ENCODE results near the gene HPD. TPM values are rescaled to one million over a fixed set of nuclear protein-coding genes. Genes with fewer than 3 reads are reported as not detected.
A peak's percentile ranks its signal among the peaks of the same experiment; 100 is the strongest.

Gene HPD
- total RNA-seq, 1 donor from 2014 or later, result not detected

- POLR2A ChIA-PET, result interaction anchor here (0.5 to 2.8 kb wide), 5 partner anchors 36 to 123 kb away, joined by 3 to 9 read pairs (median 4); partner anchors contain the start of gene PSMD9
- intact Hi-C loops (cut with micrococcal nuclease), result loop anchor here (1.0 to 10.0 kb wide), 6 partner anchors 36 to 385 kb away; partner anchors contain the start of genes DIABLO and TMEM120B
- Mint-ChIP-seq H3K9me3 (no peaks in the 10 kb centered on the region), H3K36me3 (ENCODE audit: low read depth) (peaks cover 3% of the 10 kb centered on the region), H3K4me1 (peaks cover 15% of the 10 kb centered on the region), H3K27me3 (no peaks in the 10 kb centered on the region), H3K4me3 (peak overlapping the region; percentile 97), H3K27ac (peak overlapping the region; percentile 88)
- DNase-seq, result peak; percentile 99
- no peak for TF ChIP-seq CTCF (IDR thresholded peaks at IDR 0.05)
- peak; percentile 99 for ATAC-seq (ENCODE audit: low read depth)
- CTCF ChIA-PET, result interaction anchor here (3.9 kb wide), 1 partner anchor 45 kb away, joined by 14 read pairs; the partner anchor contains the start of gene RHOF
Observed at GRCh38 chr12:121839106-121839992, 19.3 kb downstream of the HPD start.

- no peak for TF ChIP-seq CTCF (IDR thresholded peaks at IDR 0.05)
- DNase-seq, result no peak
- Mint-ChIP-seq H3K4me3 (no peak overlapping the region), H3K27ac (no peak overlapping the region), H3K9me3 (no peaks in the 10 kb centered on the region), H3K36me3 (ENCODE audit: low read depth) (peaks cover 6% of the 10 kb centered on the region), H3K4me1 (peaks cover 15% of the 10 kb centered on the region), H3K27me3 (no peaks in the 10 kb centered on the region)
- intact Hi-C loops (cut with micrococcal nuclease), result loop anchor here (10.0 kb wide), 1 partner anchor 387 kb away; the partner anchor contains the start of gene DIABLO
- CTCF ChIA-PET, result interaction anchor here (1.2 to 3.9 kb wide), 3 partner anchors 12 to 44 kb away, joined by 3 to 14 read pairs (median 8); partner anchors contain the start of gene RHOF
- POLR2A ChIA-PET, result interaction anchor here (0.6 to 2.8 kb wide), 8 partner anchors 34 to 709 kb away, joined by 3 to 9 read pairs (median 3); partner anchors contain the start of gene PSMD9
- ATAC-seq (ENCODE audit: low read depth), result no peak
Observed at GRCh38 chr12:121838126-121838525, 20.5 kb downstream of the HPD start.

GRCh38 chr12:121837680-121838079, 21.0 kb downstream of the HPD start:
- DNase-seq (no peak), ATAC-seq (ENCODE audit: low read depth) (no peak)
- Mint-ChIP-seq H3K4me1 (peaks cover 15% of the 10 kb centered on the region), H3K9me3 (no peaks in the 10 kb centered on the region), H3K36me3 (ENCODE audit: low read depth) (peaks cover 8% of the 10 kb centered on the region), H3K4me3 (no peak overlapping the region), H3K27me3 (no peaks in the 10 kb centered on the region), H3K27ac (no peak overlapping the region)
- POLR2A ChIA-PET, result interaction anchor here (0.6 to 2.8 kb wide), 8 partner anchors 11 to 709 kb away, joined by 3 to 9 read pairs (median 4); partner anchors contain the start of gene PSMD9
- no peak for TF ChIP-seq CTCF (IDR thresholded peaks at IDR 0.05)
- CTCF ChIA-PET, result interaction anchor here (1.2 to 3.9 kb wide), 3 partner anchors 11 to 43 kb away, joined by 3 to 14 read pairs (median 8); partner anchors contain the start of gene RHOF
- intact Hi-C loops (cut with micrococcal nuclease), result loop anchor here (10.0 kb wide), 1 partner anchor 387 kb away; the partner anchor contains the start of gene DIABLO

GRCh38 chr12:121831571-121832245, 27.0 kb downstream of the HPD start:
- H3K36me3 Mint-ChIP-seq (ENCODE audit: low read depth), result peaks cover 59% of the 10 kb centered on the region
- ChIA-PET POLR2A (no interaction called here), CTCF (no interaction called here)
- TF ChIP-seq CTCF (IDR thresholded peaks at IDR 0.05), result no peak
- no peak for DNase-seq
- no peak for ATAC-seq (ENCODE audit: low read depth)
- intact Hi-C loops (cut with micrococcal nuclease), result loop anchor here (10.0 kb wide), 1 partner anchor 393 kb away; the partner anchor contains the start of gene DIABLO
- H3K27me3 Mint-ChIP-seq, result no peaks in the 10 kb centered on the region
- H3K27ac Mint-ChIP-seq, result no peak overlapping the region
- no peaks in the 10 kb centered on the region for H3K9me3 Mint-ChIP-seq
- no peaks in the 10 kb centered on the region for H3K4me1 Mint-ChIP-seq
- no peak overlapping the region for H3K4me3 Mint-ChIP-seq
